Sigmoid colon (tissue), 4 donors: ENCODE results near the gene MRPS7.

ENCODE experiments used
- CTCF ChIP-seq, 4 experiments: fragments of 450-650 bp in 3 of 4; fragments of 200-600 bp in 1 of 4; IDR thresholded peaks; one replicate each; pipeline ENCODE4 v1.5.1; 2016 to 2019; ENCODE audit warnings: antibody characterized with exemption in 4 of 4, mild to moderate bottlenecking in 3 of 4, moderate library complexity in 2 of 4
- EP300 ChIP-seq, 4 donors: sonication (generic); formaldehyde crosslinking; IDR thresholded peaks; one replicate each; pipeline ENCODE4 v1.6.1; 2017; ENCODE audit warnings: antibody characterized with exemption in 4 of 4
- POLR2A ChIP-seq, 2 donors: fragments of 450-650 bp; IDR thresholded peaks; one replicate each; pipeline ENCODE4 v1.6.1; 2016; ENCODE audit warnings: antibody characterized with exemption in 2 of 2, mild to moderate bottlenecking in 2 of 2, moderate library complexity in 2 of 2

- TF ChIP-seq EP300 (IDR thresholded peaks at IDR 0.05), result no peak
- TF ChIP-seq CTCF (IDR thresholded peaks at IDR 0.05), result no peak
- no peak for TF ChIP-seq POLR2A (IDR thresholded peaks at IDR 0.05)
Measured at GRCh38 chr17:75237100-75238014, 24.3 kb upstream of the MRPS7 start.
